Measurements from ENCODE around the gene DCTPP1.
"Not testable (repeated sequence)": the region's sequence is repeated elsewhere in the genome, so short reads cannot be mapped to it uniquely, and the experiment has no call there.

The DCTPP1 gene

DNA sequence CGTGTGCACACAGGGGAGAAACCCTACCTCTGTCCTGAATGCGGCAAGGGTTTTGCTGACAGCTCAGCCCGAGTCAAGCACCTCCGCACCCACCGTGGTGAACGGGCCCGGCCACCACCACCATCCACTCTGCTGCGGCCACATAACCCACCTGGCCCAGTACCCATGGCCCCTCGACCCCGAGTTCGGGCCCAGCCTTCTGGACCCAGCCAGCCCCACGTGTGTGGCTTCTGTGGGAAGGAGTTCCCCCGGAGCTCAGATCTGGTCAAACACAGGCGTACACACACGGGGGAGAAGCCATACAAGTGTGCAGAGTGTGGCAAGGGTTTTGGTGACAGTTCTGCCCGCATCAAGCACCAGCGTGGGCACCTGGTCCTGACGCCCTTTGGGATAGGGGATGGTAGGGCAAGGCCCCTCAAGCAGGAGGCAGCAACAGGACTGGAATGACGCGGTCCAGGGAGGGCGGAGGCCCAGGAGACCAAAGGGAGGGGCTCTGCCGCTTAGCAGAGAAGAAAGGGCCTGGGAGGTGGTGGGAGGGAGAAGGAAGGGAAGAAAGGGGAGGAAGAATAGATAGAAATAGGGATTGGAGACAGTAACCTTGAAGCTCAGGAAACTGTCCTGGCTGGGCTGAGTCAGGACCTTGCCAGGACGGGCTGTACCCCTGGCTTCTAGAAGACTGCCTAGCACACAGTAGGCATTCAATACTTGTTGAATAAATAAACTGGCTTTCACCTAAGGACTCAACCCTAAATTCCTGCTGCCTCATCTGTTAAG is 31.0 kb downstream of the DCTPP1 start:
- Histone ChIP-seq H3K27ac (ENCODE audit: low read depth, low read length) (no peak overlapping the region), H3K9ac (ENCODE audit: low read depth in 1 of 2, low read length in 2 of 2) (no peak overlapping the region), H3K4me3 (ENCODE audit: low read depth in 1 of 2, low read length in 2 of 2) (no peak overlapping the region)

DNA sequence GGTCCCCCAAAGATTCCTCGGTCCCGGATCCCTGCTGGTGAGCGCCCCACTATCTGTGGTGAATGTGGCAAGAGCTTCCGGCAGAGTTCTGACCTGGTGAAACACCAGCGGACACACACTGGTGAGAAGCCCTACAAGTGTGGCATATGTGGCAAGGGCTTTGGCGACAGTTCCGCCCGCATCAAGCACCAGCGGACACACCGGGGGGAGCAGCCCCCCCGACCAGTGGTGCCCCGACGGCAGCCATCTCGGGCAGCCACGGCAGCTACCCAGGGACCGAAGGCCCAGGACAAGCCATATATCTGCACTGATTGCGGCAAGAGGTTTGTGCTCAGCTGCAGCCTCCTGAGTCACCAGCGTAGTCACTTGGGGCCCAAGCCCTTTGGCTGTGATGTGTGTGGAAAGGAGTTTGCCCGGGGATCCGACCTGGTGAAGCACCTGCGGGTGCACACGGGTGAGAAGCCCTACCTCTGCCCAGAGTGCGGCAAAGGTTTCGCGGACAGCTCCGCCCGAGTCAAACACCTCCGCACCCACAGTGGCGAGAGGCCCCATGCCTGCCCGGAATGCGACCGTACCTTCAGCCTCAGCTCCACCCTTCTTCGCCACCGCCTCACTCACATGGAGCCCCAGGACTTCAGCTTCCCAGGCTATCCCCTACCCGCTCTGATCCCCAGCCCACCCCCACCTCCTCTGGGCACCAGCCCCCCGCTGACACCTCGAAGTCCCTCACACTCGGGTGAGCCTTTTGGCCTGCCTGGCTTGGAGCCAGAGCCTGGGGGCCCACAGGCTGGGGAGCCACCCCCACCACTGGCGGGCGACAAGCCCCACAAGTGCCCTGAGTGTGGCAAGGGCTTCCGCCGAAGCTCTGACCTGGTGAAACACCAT is 31.8 kb downstream of the DCTPP1 start:
- Histone ChIP-seq H3K27ac (ENCODE audit: low read depth, low read length) (no peak overlapping the region), H3K4me1 (ENCODE audit: control insufficient read depth in 1 of 2, insufficient read depth in 2 of 2, low read length in 2 of 2) (peaks cover 9 to 38% of the 10 kb centered on the region in 2 donors), H3K9me3 (ENCODE audit: control insufficient read depth in 1 of 2, low read length in 2 of 2) (no peaks in the 10 kb centered on the region), H3K27me3 (ENCODE audit: control insufficient read depth in 1 of 2, insufficient read depth in 2 of 2, low read length in 2 of 2) (no peaks in the 10 kb centered on the region), H3K36me3 (ENCODE audit: control insufficient read depth in 1 of 2, insufficient read depth in 2 of 2, low read length in 2 of 2) (peaks cover 0 to 13% of the 10 kb centered on the region in 2 donors), H3K9ac (ENCODE audit: low read depth in 1 of 2, low read length in 2 of 2) (no peak overlapping the region), H3K4me3 (ENCODE audit: low read depth in 1 of 2, low read length in 2 of 2) (no peak overlapping the region)

More for the DNA sequence above, 31.0 kb downstream of the DCTPP1 start:
- Histone ChIP-seq H3K36me3 (ENCODE audit: control insufficient read depth in 1 of 2, insufficient read depth in 2 of 2, low read length in 2 of 2) (peaks cover 0 to 13% of the 10 kb centered on the region in 2 donors), H3K4me1 (ENCODE audit: control insufficient read depth in 1 of 2, insufficient read depth in 2 of 2, low read length in 2 of 2) (peaks cover 9 to 38% of the 10 kb centered on the region in 2 donors), H3K9me3 (ENCODE audit: control insufficient read depth in 1 of 2, low read length in 2 of 2) (no peaks in the 10 kb centered on the region), H3K27me3 (ENCODE audit: control insufficient read depth in 1 of 2, insufficient read depth in 2 of 2, low read length in 2 of 2) (no peaks in the 10 kb centered on the region)

DNA sequence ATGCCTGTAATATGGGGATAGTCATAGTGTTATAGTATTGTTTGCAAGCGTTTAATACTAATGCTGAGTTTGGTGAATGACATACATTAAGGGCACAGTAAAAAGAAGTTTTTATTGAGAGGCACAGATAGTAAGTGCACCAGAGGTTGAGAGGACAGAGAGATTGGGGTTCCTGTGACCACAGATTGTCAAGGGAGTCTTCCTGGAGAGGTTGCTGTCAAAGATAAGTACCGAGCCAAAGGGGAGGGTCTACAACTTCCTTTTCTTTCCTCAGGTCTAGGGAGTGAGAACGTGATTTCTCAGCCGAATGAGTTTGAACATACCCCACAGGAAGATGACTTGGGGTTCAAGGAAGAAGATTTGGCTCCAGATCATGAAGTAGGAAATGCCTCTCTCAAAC is 32.8 kb downstream of the DCTPP1 start:
- Histone ChIP-seq H3K27ac (ENCODE audit: low read depth, low read length) (no peak overlapping the region), H3K4me3 (ENCODE audit: low read depth in 1 of 2, low read length in 2 of 2) (no peak overlapping the region), H3K4me1 (ENCODE audit: control insufficient read depth in 1 of 2, insufficient read depth in 2 of 2, low read length in 2 of 2) (peaks cover 9 to 38% of the 10 kb centered on the region in 2 donors), H3K9ac (ENCODE audit: low read depth in 1 of 2, low read length in 2 of 2) (no peak overlapping the region), H3K27me3 (ENCODE audit: control insufficient read depth in 1 of 2, insufficient read depth in 2 of 2, low read length in 2 of 2) (no peaks in the 10 kb centered on the region), H3K9me3 (ENCODE audit: control insufficient read depth in 1 of 2, low read length in 2 of 2) (no peaks in the 10 kb centered on the region), H3K36me3 (ENCODE audit: control insufficient read depth in 1 of 2, insufficient read depth in 2 of 2, low read length in 2 of 2) (peaks cover 0 to 13% of the 10 kb centered on the region in 2 donors)

DNA sequence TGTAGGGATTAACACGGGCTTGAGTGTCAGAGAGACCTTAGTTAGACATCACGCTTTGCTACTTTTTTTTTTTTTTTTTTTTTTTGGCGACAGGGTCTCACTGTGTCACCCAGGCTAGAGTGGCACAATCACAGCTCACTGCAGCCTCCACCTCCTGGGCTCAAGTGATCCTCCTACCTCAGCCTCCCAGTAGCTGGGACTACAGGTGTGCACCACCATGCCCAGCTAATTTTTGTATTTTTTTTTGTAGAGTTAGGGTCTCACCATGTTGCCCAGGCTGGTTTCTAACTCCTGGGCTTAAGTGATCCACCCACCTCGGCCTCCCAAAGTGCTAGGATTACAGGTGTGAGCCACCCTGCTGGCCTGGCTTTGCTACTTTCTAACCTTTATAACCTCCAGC is 33.2 kb downstream of the DCTPP1 start:
- Histone ChIP-seq H3K4me3 (ENCODE audit: low read depth in 1 of 2, low read length in 2 of 2) (peak overlapping the region in 1 of 2 donors; percentile 79), H3K36me3 (ENCODE audit: control insufficient read depth in 1 of 2, insufficient read depth in 2 of 2, low read length in 2 of 2) (peaks cover 0 to 13% of the 10 kb centered on the region in 2 donors), H3K4me1 (ENCODE audit: control insufficient read depth in 1 of 2, insufficient read depth in 2 of 2, low read length in 2 of 2) (peaks cover 9 to 38% of the 10 kb centered on the region in 2 donors)
- not testable (repeated sequence) for H3K27ac ChIP-seq (ENCODE audit: low read depth, low read length); H3K9ac ChIP-seq (ENCODE audit: low read depth in 1 of 2, low read length in 2 of 2); H3K9me3 ChIP-seq (ENCODE audit: control insufficient read depth in 1 of 2, low read length in 2 of 2); H3K27me3 ChIP-seq (ENCODE audit: control insufficient read depth in 1 of 2, insufficient read depth in 2 of 2, low read length in 2 of 2)

DNA sequence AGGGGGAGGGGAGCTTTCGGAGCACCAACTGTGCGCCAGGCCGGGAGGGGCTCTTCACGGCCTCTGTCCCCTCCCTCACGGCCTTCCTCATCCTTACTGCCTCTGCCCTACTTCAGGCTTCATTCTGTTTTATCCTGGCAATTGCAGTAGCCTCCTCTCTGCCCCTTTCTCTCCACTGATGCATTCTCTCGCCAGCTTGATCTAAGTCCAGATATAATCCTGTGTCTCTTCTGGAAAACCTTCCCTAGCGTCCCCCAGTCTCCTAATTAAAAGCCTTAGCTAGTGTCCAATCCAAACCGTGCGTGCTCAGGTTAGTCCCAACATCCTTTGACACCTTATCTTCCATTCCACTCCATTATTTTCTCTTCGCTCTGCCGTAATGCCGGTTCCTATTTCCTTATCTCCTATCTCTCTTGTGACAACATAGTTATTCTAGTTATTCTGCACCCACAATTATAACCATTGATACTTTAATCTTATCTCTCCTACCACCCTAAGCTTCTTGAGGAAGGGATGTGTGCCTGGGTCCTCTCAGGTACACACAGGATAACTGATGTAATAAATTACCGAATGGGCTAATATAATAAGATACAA is 33.7 kb downstream of the DCTPP1 start:
- Histone ChIP-seq H3K27ac (ENCODE audit: low read depth, low read length) (no peak overlapping the region), H3K36me3 (ENCODE audit: control insufficient read depth in 1 of 2, insufficient read depth in 2 of 2, low read length in 2 of 2) (peaks cover 0 to 13% of the 10 kb centered on the region in 2 donors), H3K9ac (ENCODE audit: low read depth in 1 of 2, low read length in 2 of 2) (peak overlapping the region; percentile 68 to 73), H3K4me1 (ENCODE audit: control insufficient read depth in 1 of 2, insufficient read depth in 2 of 2, low read length in 2 of 2) (peaks cover 9 to 38% of the 10 kb centered on the region in 2 donors), H3K4me3 (ENCODE audit: low read depth in 1 of 2, low read length in 2 of 2) (peak overlapping the region; percentile 78 to 79), H3K9me3 (ENCODE audit: control insufficient read depth in 1 of 2, low read length in 2 of 2) (no peaks in the 10 kb centered on the region), H3K27me3 (ENCODE audit: control insufficient read depth in 1 of 2, insufficient read depth in 2 of 2, low read length in 2 of 2) (no peaks in the 10 kb centered on the region)

DNA sequence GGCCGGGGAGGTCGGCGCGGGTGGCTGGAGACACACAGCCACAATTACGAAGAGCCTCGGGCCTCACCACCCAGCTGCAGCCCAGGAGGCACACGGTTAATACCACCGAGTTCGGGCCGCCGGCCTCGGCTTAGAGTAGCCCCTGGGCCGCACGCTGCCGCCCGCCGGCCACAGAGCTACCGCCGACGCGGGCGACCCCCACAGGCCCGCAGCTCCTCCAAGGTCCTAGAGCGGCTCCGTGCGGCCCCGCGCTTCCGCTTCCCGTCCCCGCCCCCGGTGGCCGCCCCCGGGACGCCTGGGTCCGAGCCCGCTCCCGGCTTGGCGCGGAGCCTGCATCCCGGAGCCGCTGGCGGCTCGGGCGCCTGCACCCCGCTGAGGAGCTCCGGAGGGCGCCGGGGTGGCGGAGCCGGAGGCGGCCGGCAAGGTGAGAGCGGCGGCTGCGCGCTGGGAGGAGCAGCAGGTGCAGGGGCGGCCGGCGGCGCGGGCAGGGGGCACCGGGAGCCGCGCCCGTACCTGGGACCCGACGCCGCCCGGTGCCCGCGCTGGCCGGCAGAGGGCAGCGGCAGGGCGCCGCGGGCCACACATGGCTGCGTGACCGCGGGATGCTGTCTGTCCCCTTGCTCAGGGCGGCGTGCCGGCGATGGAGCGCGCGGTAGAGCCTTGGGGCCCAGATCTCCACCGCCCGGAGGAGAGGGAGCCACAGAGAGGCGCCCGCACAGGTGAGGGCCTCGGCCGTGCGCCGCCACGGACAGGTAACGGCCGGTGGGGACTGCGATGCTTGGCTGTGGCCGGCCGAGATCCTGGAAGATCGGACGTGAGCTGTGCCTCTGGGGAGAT is 34.5 kb downstream of the DCTPP1 start, which contains the start of gene ZNF48:
Gene ZNF48, plus strand, starts transcription at position 266 of the 837 bp plus-strand sequence. Its CDS starts 375 bp downstream, at position 641.
- peak within 1 kb of the TSS; percentile 63 for H3K27ac ChIP-seq (ENCODE audit: low read depth, low read length)
- peak within 1 kb of the TSS; percentile 68 to 73 for H3K9ac ChIP-seq (ENCODE audit: low read depth in 1 of 2, low read length in 2 of 2)
- no peaks in the 10 kb centered on the region for H3K27me3 ChIP-seq (ENCODE audit: control insufficient read depth in 1 of 2, insufficient read depth in 2 of 2, low read length in 2 of 2)
- H3K36me3 ChIP-seq (ENCODE audit: control insufficient read depth in 1 of 2, insufficient read depth in 2 of 2, low read length in 2 of 2) = peaks cover 0 to 13% of the 10 kb centered on the region in 2 donors
- peaks cover 9 to 38% of the 10 kb centered on the region in 2 donors for H3K4me1 ChIP-seq (ENCODE audit: control insufficient read depth in 1 of 2, insufficient read depth in 2 of 2, low read length in 2 of 2)
- no peaks in the 10 kb centered on the region for H3K9me3 ChIP-seq (ENCODE audit: control insufficient read depth in 1 of 2, low read length in 2 of 2)
- peak within 1 kb of the TSS; percentile 78 to 79 for H3K4me3 ChIP-seq (ENCODE audit: low read depth in 1 of 2, low read length in 2 of 2)

DNA sequence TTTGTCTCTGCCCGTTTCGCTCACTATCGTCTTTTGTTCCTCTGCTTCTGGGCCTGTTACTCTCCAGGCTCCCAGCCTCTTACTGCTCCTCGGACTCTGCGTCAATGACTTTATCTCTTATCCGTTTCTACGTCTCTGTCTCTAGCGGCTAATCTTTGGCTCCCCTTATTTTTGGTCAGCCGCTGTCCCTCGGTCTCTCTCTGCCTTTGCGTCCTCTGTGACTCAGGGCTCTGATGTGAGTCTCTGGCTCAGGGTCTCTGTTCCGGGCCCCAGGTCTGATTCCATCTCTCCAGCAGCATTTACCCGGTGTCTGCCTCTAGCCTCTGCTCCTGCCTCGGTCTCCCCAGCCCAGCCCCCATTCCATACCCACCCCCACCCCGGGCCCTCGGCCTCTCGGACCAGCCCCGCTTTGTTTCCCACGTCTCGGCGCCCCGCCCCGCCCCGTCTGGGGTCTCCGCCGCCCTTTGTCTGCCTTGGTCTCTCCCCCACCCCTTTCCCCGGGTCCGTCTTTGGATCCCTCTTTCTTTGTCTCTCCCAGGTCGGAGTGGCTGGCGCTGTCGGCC is 35.2 kb downstream of the DCTPP1 start:
- Histone ChIP-seq H3K4me1 (ENCODE audit: control insufficient read depth in 1 of 2, insufficient read depth in 2 of 2, low read length in 2 of 2) (peaks cover 9 to 33% of the 10 kb centered on the region in 2 donors), H3K36me3 (ENCODE audit: control insufficient read depth in 1 of 2, insufficient read depth in 2 of 2, low read length in 2 of 2) (peaks cover 0 to 13% of the 10 kb centered on the region in 2 donors), H3K9me3 (ENCODE audit: control insufficient read depth in 1 of 2, low read length in 2 of 2) (no peaks in the 10 kb centered on the region), H3K27me3 (ENCODE audit: control insufficient read depth in 1 of 2, insufficient read depth in 2 of 2, low read length in 2 of 2) (no peaks in the 10 kb centered on the region), H3K4me3 (ENCODE audit: low read depth in 1 of 2, low read length in 2 of 2) (peak overlapping the region; percentile 78 to 79), H3K27ac (ENCODE audit: low read depth, low read length) (peak overlapping the region; percentile 63), H3K9ac (ENCODE audit: low read depth in 1 of 2, low read length in 2 of 2) (peak overlapping the region; percentile 33 to 54)

DNA sequence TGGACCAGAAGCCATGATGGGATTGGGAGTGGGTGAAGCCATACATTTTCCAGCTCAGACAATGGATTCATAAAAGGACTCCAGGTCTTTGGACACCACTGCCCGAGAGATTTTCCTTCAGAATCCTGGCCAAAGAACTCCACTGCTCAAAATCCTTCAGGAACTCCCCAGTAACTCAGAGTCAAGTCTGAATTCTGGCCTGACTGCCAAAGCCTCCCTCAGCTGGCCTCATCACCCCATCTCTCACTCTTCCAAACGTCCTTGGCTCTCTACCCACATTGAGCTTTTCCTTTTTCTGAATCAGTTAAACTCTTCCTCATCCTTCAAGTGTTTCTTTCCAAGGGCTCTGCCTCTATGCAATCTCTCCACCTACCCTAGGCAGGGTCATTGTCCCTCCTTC is 46.3 kb downstream of the DCTPP1 start:
- no peak overlapping the region for H3K4me3 ChIP-seq (ENCODE audit: low read depth in 1 of 2, low read length in 2 of 2)
- H3K27ac ChIP-seq (ENCODE audit: low read depth, low read length) = no peak overlapping the region
- H3K27me3 ChIP-seq (ENCODE audit: control insufficient read depth in 1 of 2, insufficient read depth in 2 of 2, low read length in 2 of 2) = no peaks in the 10 kb centered on the region
- H3K4me1 ChIP-seq (ENCODE audit: control insufficient read depth in 1 of 2, insufficient read depth in 2 of 2, low read length in 2 of 2) = peaks cover 21 to 22% of the 10 kb centered on the region in 2 donors
- H3K9me3 ChIP-seq (ENCODE audit: control insufficient read depth in 1 of 2, low read length in 2 of 2) = no peaks in the 10 kb centered on the region
- no peak overlapping the region for H3K9ac ChIP-seq (ENCODE audit: low read depth in 1 of 2, low read length in 2 of 2)
- no peaks in the 10 kb centered on the region for H3K36me3 ChIP-seq (ENCODE audit: control insufficient read depth in 1 of 2, insufficient read depth in 2 of 2, low read length in 2 of 2)
